Tibial nerve (tissue), 4 donors: ENCODE data around the gene SLC5A3.

Experiments used
- CTCF ChIP-seq, 5 experiments: fragments of 200-600 bp in 3 of 5; fragments of 450-650 bp in 2 of 5; sonication (generic) in 3 of 5; IDR thresholded peaks; one replicate each; pipeline ENCODE4 v1.5.1; 2016 to 2019; ENCODE audit warnings: antibody characterized with exemption in 5 of 5, mild to moderate bottlenecking in 3 of 5, moderate library complexity in 2 of 5
- EP300 ChIP-seq, 2 donors: sonication (generic); formaldehyde crosslinking; IDR thresholded peaks; one replicate each; pipeline ENCODE4 v1.6.1; 2017; ENCODE audit warnings: antibody characterized with exemption in 2 of 2, mild to moderate bottlenecking in 1 of 2
- POLR2A ChIP-seq, 2 donors: fragments of 450-650 bp; IDR thresholded peaks; one replicate each; pipeline ENCODE4 v1.6.1; 2017; ENCODE audit warnings: antibody characterized with exemption in 2 of 2, mild to moderate bottlenecking in 2 of 2, moderate library complexity in 2 of 2

DNA sequence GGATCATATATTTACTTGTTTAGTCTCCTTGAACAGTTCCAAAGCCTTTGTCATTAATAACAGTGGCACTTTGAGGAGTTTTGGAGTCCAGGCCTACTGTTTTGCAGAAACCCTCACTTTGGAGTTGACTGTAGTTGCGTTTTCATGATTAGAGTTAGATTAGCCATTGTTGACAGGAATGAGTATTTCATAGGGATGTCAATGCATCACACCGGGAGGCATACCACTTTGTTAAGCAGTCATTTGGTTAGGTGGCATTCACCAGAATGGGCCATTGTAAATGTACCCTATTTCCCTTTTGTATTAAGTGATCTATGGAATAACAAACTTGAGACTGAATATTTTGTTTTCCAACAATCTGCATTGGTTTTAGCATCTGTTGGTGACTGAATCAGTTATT, 11.8 kb downstream of the SLC5A3 start:
- TF ChIP-seq POLR2A (IDR thresholded peaks at IDR 0.05), result no peak
- TF ChIP-seq CTCF (IDR thresholded peaks at IDR 0.05), result no peak
- TF ChIP-seq EP300 (IDR thresholded peaks at IDR 0.05), result no peak
